Choroid plexus epithelial cell (primary cell): ENCODE results near the gene SYNE2.
"Not testable (repeated sequence)": the region's sequence is repeated elsewhere in the genome, so short reads cannot be mapped to it uniquely, and the experiment has no call there.

Experiments used
- DNase-seq: peaks from one replicate; pipeline ENCODE4 v3.0.0-alpha.2; 2010; ENCODE audit warnings: low read depth
- H3K4me3 ChIP-seq: 2 replicates; pipeline ENCODE4 v1.5.1; 2011; ENCODE audit warnings: low read depth, mild to moderate bottlenecking, control low read depth, low read length, moderate library complexity
- CTCF ChIP-seq: conservative IDR thresholded peaks from 2 replicates; pipeline ENCODE4 v1.5.1; 2011; ENCODE audit warnings: low read depth, mild to moderate bottlenecking, control low read depth, inconsistent platforms, low read length, moderate library complexity

The SYNE2 gene

GRCh38 chr14:64008016-64008415, 155.2 kb downstream of the SYNE2 start:
- no peak overlapping the region for H3K4me3 ChIP-seq
- no peak for DNase-seq
- no peak for TF ChIP-seq CTCF

GRCh38 chr14:64012003-64012402, 159.2 kb downstream of the SYNE2 start:
- no peak overlapping the region for H3K4me3 ChIP-seq
- DNase-seq, result no peak
- no peak for TF ChIP-seq CTCF

GRCh38 chr14:64012720-64013119, 159.9 kb downstream of the SYNE2 start:
- TF ChIP-seq CTCF, result no peak
- DNase-seq, result no peak
- no peak overlapping the region for H3K4me3 ChIP-seq

- no peak overlapping the region for H3K4me3 ChIP-seq
- TF ChIP-seq CTCF, result no peak
- DNase-seq, result no peak
These were observed 172.7 kb downstream of the SYNE2 start for GRCh38 chr14:64025479-64025878.

- no peak for DNase-seq
- no peak overlapping the region for H3K4me3 ChIP-seq
- no peak for TF ChIP-seq CTCF
These were observed 173.8 kb downstream of the SYNE2 start for GRCh38 chr14:64026600-64026999.

GRCh38 chr14:64035143-64035542, 182.3 kb downstream of the SYNE2 start:
- no peak overlapping the region for H3K4me3 ChIP-seq
- DNase-seq, result peak; percentile 44

GRCh38 chr14:64037869-64038745, 185.3 kb downstream of the SYNE2 start:
- DNase-seq, H3K4me3 ChIP-seq: not testable (repeated sequence)

More at GRCh38 chr14:64035143-64035542, 182.3 kb downstream of the SYNE2 start:
- no peak for TF ChIP-seq CTCF
